Panc1 (cell line): Measurements from ENCODE around the gene SNX13.

Source experiments
- CTCF ChIP-seq: fragments of 450-650 bp; IDR thresholded peaks from 2 replicates; pipeline ENCODE4 v1.5.1; 2017; ENCODE audit warnings: mild to moderate bottlenecking
- POLR2AphosphoS5 ChIP-seq: IDR thresholded peaks from 2 replicates; pipeline ENCODE4 v1.6.1; 2012; ENCODE audit warnings: mild to moderate bottlenecking, low read depth, low read length, moderate library complexity
- TCF7L2 ChIP-seq: IDR thresholded peaks from 2 replicates; pipeline ENCODE4 v1.6.1; 2011; ENCODE audit warnings: mild to moderate bottlenecking, low read depth, low read length, inconsistent platforms

- TF ChIP-seq CTCF (no peak), POLR2AphosphoS5 (no peak), TCF7L2 (no peak)
These were observed 7.3 kb upstream of the SNX13 start for GRCh38 chr7:17947620-17948019.
